H1 (cell line): ENCODE results near the gene CES3. TPM values are rescaled to one million over a fixed set of nuclear protein-coding genes. Genes with fewer than 3 reads are reported as not detected.

Experiments used
- CTCF ChIA-PET: fragments of 300-600 bp; sonication (Branson Sonifier 250); formaldehyde crosslinking; loops from one replicate; lab custom pipeline; 2021; ENCODE audit not compliant: partially characterized antibody; lab: Charles Lee
- POLR2A ChIA-PET: fragments of 300-600 bp; sonication (Branson Sonifier 250); formaldehyde crosslinking; loops from one replicate; lab custom pipeline; 2021; ENCODE audit warnings: inconsistent platforms; ENCODE audit not compliant: partially characterized antibody; lab: Charles Lee
- DNase-seq, 2 experiments: peaks; one replicate each; pipeline versions ENCODE4 v3.0.0 to v3.0.0-alpha.2; 2010 to 2022; ENCODE audit warnings: low spot score in 2 of 2, low read depth in 1 of 2, mixed read lengths in 1 of 2
- FAIRE-seq: peaks from 2 replicates; lab custom pipeline; 2011; peaks lifted over from hg19 to GRCh38; lab: Jason Lieb, UNC
- H2AFZ ChIP-seq: 2 replicates; pipeline ENCODE4 v1.8.1; 2012; ENCODE audit warnings: low read length, inconsistent platforms
- H2AK5ac ChIP-seq: 2 replicates; pipeline ENCODE4 v1.6.1; 2013; ENCODE audit warnings: low read depth, low read length
- H2BK120ac ChIP-seq: replicated peaks from 2 replicates; pipeline ENCODE3; 2013; ENCODE audit warnings: low read depth, low read length, inconsistent platforms
- H2BK12ac ChIP-seq: 2 replicates; pipeline ENCODE4 v1.6.1; 2013; ENCODE audit warnings: low read depth, low read length
- H2BK15ac ChIP-seq: 2 replicates; pipeline ENCODE4 v1.6.1; 2013; ENCODE audit warnings: low read length
- H2BK20ac ChIP-seq: 2 replicates; pipeline ENCODE4 v1.6.1; 2013; ENCODE audit warnings: low read length
- H2BK5ac ChIP-seq: 2 replicates; pipeline ENCODE4 v1.6.1; 2013; ENCODE audit warnings: low read depth, low read length
- H3K14ac ChIP-seq: 2 replicates; pipeline ENCODE4 v1.6.1; 2013; ENCODE audit warnings: inconsistent platforms; ENCODE audit not compliant: insufficient read length
- H3K18ac ChIP-seq: 2 replicates; pipeline ENCODE4 v1.6.1; 2013; ENCODE audit warnings: low read length; ENCODE audit errors: extremely low read depth
- H3K23ac ChIP-seq: 2 replicates; pipeline ENCODE4 v1.6.1; 2013; ENCODE audit warnings: inconsistent platforms; ENCODE audit not compliant: insufficient read length
- H3K23me2 ChIP-seq: 2 replicates; pipeline ENCODE4 v1.6.1; 2013; ENCODE audit warnings: low read depth, low read length
- H3K27ac ChIP-seq: 2 replicates; pipeline ENCODE4 v1.6.1; 2011; ENCODE audit warnings: low read depth, low read length, inconsistent platforms
- H3K27me3 ChIP-seq, 4 experiments: replicated peaks in 1 of 4; 1 replicate in 1 of 4; 2 replicates in 3 of 4; pipeline versions ENCODE4 v1.6.1 to v1.8.1; 2011 to 2013; ENCODE audit warnings: low read length in 3 of 4, mild to moderate bottlenecking in 3 of 4, inconsistent platforms in 2 of 4, mixed read lengths in 2 of 4, moderate library complexity in 1 of 4; ENCODE audit not compliant: control insufficient read depth in 3 of 4, insufficient read depth in 3 of 4; ENCODE audit errors: extremely low read depth in 1 of 4
- H3K36me3 ChIP-seq, 4 experiments: 2 replicates each; pipeline versions ENCODE4 v1.6.1 to v1.8.1; 2011 to 2013; ENCODE audit warnings: mild to moderate bottlenecking in 4 of 4, low read length in 3 of 4, moderate library complexity in 2 of 4, control low read depth in 1 of 4, inconsistent platforms in 1 of 4; ENCODE audit not compliant: insufficient read depth in 4 of 4, control insufficient read depth in 2 of 4
- H3K4ac ChIP-seq: replicated peaks from 2 replicates; pipeline ENCODE3; 2013; ENCODE audit warnings: low read length, low read depth, mixed read lengths, inconsistent platforms; ENCODE audit not compliant: insufficient read length
- H3K4me1 ChIP-seq, 4 experiments: replicated peaks in 1 of 4; 1 replicate in 1 of 4; 2 replicates in 3 of 4; pipeline versions ENCODE4 v1.6.1 to v1.8.1; 2011 to 2013; ENCODE audit warnings: low read length in 3 of 4, inconsistent platforms in 2 of 4, mixed read lengths in 1 of 4; ENCODE audit not compliant: insufficient read depth in 4 of 4, control insufficient read depth in 3 of 4
- H3K4me2 ChIP-seq, 2 experiments: 2 replicates each; pipeline versions ENCODE4 v1.6.1 to v1.8.1; 2011 to 2013; ENCODE audit warnings: low read depth in 2 of 2, low read length in 2 of 2, control low read depth in 1 of 2, inconsistent platforms in 1 of 2, mild to moderate bottlenecking in 1 of 2; ENCODE audit not compliant: insufficient read depth in 1 of 2
- H3K4me3 ChIP-seq, 4 experiments: fragments of 200-600, 300-600 bp in 1 of 4; sonication (generic), shearing (Covaris generic), sonication (Bioruptor Twin) in 1 of 4; 2 replicates each; pipeline versions ENCODE4 v1.5.1 to v1.8.1; 2011 to 2016; ENCODE audit warnings: low read length in 4 of 4, low read depth in 3 of 4, control low read depth in 2 of 4, inconsistent platforms in 2 of 4, mild to moderate bottlenecking in 2 of 4, mixed read lengths in 1 of 4, moderate library complexity in 1 of 4; ENCODE audit not compliant: insufficient read depth in 2 of 4; ENCODE audit errors: extremely low read depth in 1 of 4
- H3K56ac ChIP-seq: replicated peaks from 2 replicates; pipeline ENCODE3; 2013; ENCODE audit warnings: low read depth, mild to moderate bottlenecking, mixed read lengths, low read length, inconsistent platforms; ENCODE audit not compliant: insufficient read length
- H3K79me1 ChIP-seq: 2 replicates; pipeline ENCODE4 v1.6.1; 2013; ENCODE audit warnings: low read depth, low read length, control low read depth
- H3K79me2 ChIP-seq, 2 experiments: 2 replicates each; pipeline versions ENCODE4 v1.6.1 to v1.8.1; 2012 to 2013; ENCODE audit warnings: low read length in 2 of 2, mild to moderate bottlenecking in 2 of 2, inconsistent platforms in 1 of 2; ENCODE audit not compliant: insufficient read depth in 2 of 2, control insufficient read depth in 1 of 2
- H3K9ac ChIP-seq, 4 experiments: replicated peaks in 1 of 4; 1 replicate in 1 of 4; 2 replicates in 3 of 4; pipeline versions ENCODE4 v1.6.1 to v1.8.1; 2011 to 2013; ENCODE audit warnings: low read depth in 3 of 4, low read length in 3 of 4, control low read depth in 2 of 4, mild to moderate bottlenecking in 2 of 4, moderate library complexity in 2 of 4, inconsistent platforms in 1 of 4; ENCODE audit errors: extremely low read depth in 1 of 4
- H3K9me3 ChIP-seq, 2 experiments: 2 replicates each; pipeline versions ENCODE4 v1.6.1 to v1.8.1; 2012 to 2013; ENCODE audit warnings: mild to moderate bottlenecking in 2 of 2, moderate library complexity in 2 of 2, control low read depth in 1 of 2, inconsistent platforms in 1 of 2, low read depth in 1 of 2, low read length in 1 of 2, mixed read lengths in 1 of 2; ENCODE audit not compliant: insufficient read depth in 2 of 2
- H4K20me1 ChIP-seq, 2 experiments: replicated peaks in 1 of 2; 2 replicates each; pipeline versions ENCODE3 to v1.8.1; 2011 to 2013; ENCODE audit warnings: inconsistent platforms in 2 of 2, low read length in 2 of 2, mild to moderate bottlenecking in 1 of 2; ENCODE audit not compliant: insufficient read depth in 2 of 2, control insufficient read depth in 1 of 2
- H4K5ac ChIP-seq: 2 replicates; pipeline ENCODE4 v1.6.1; 2013; ENCODE audit warnings: low read length, low read depth, mixed read lengths, inconsistent platforms; ENCODE audit not compliant: insufficient read length
- H4K8ac ChIP-seq: 2 replicates; pipeline ENCODE4 v1.8.0; 2013; ENCODE audit warnings: mild to moderate bottlenecking, moderate library complexity, low read length, inconsistent platforms; ENCODE audit not compliant: insufficient read depth; ENCODE audit errors: extremely low read depth
- H4K91ac ChIP-seq: replicated peaks from 2 replicates; pipeline ENCODE3; 2013; ENCODE audit warnings: low read length, mixed read lengths, inconsistent platforms; ENCODE audit not compliant: insufficient read length
- CHD2 ChIP-seq: IDR thresholded peaks from 2 replicates; pipeline ENCODE4 v1.6.1; 2012; ENCODE audit warnings: low read length, improper control_type of control experiment
- EZH2 ChIP-seq: fragments of 200-600 bp; sonication (generic); IDR thresholded peaks from 2 replicates; pipeline ENCODE4 v1.7.1; 2012; ENCODE audit warnings: low read depth, mild to moderate bottlenecking, moderate library complexity, low read length, inconsistent platforms; ENCODE audit not compliant: severe bottlenecking
- GTF2F1 ChIP-seq: IDR thresholded peaks from 2 replicates; pipeline ENCODE4 v1.6.1; 2012; ENCODE audit warnings: low read depth, low read length, improper control_type of control experiment, borderline replicate concordance
- NRF1 ChIP-seq: IDR thresholded peaks from 2 replicates; pipeline ENCODE4 v1.6.1; 2011; ENCODE audit warnings: mild to moderate bottlenecking, low read depth, low read length, improper control_type of control experiment
- RNF2 ChIP-seq: fragments of 200-900, 300-1000 bp; sonication (generic); IDR thresholded peaks from 2 replicates; pipeline ENCODE4 v1.7.1; 2016; ENCODE audit warnings: borderline replicate concordance, low read depth, mild to moderate bottlenecking, antibody characterized with exemption, low read length; ENCODE audit not compliant: poor library complexity, severe bottlenecking; ENCODE audit errors: missing control alignments
- SP2 ChIP-seq: IDR thresholded peaks from 2 replicates; pipeline ENCODE4 v1.6.1; 2012; ENCODE audit warnings: mild to moderate bottlenecking, low read length, inconsistent platforms
- SP4 ChIP-seq: IDR thresholded peaks from 2 replicates; pipeline ENCODE4 v1.6.1; 2012; ENCODE audit warnings: low read length, inconsistent platforms
- SRF ChIP-seq: IDR thresholded peaks from 2 replicates; pipeline ENCODE4 v1.6.1; 2011; ENCODE audit warnings: mild to moderate bottlenecking, low read depth, low read length, moderate library complexity
- TBP ChIP-seq: IDR thresholded peaks from 2 replicates; pipeline ENCODE4 v1.6.1; 2011; ENCODE audit warnings: low read depth, low read length, improper control_type of control experiment
- WGBS, 2 experiments: shearing (Covaris generic) in 1 of 2; methylation state at CpG; one replicate each; pipeline versions ENCODE4 v1.1.6 to v1.1.7; 2013 to 2015; ENCODE audit warnings: low lambda C conversion rate in 2 of 2, mixed read lengths in 2 of 2, inconsistent platforms in 1 of 2, low coverage in 1 of 2, missing lambda C conversion rate in 1 of 2; ENCODE audit not compliant: insufficient replicate concordance in 2 of 2, insufficient coverage in 1 of 2, insufficient read length in 1 of 2; ENCODE audit errors: extremely low coverage in 1 of 2, missing lambda C conversion rate in 1 of 2; 5-methylcytosine and 5-hydroxymethylcytosine counted together
- polyA plus RNA-seq, 7 experiments: library from polyadenylated mRNA; depleted of rRNA in 3 of 7; stranded (reverse) in 5 of 7; unstranded in 2 of 7; fragments of >200 nt in 5 of 7; fragments of 200-250 nt in 2 of 7; gene quantifications; 1 replicate in 5 of 7; 2 replicates in 1 of 7; 4 replicates in 1 of 7; pipeline versions ENCODE4 v1.2.1 to v1.2.3, GENCODE V29; 2011 to 2013; ENCODE audit warnings: missing spikeins in 2 of 7, mixed read lengths in 2 of 7
- total RNA-seq: library from RNA; stranded (reverse); fragmentation: NEBNext Ultra II Directional; extraction: Animal tissue kit (Norgen Biotek cat#: 25700); gene quantifications from 2 replicates; pipeline ENCODE4 v1.2.1, GENCODE V29; 2021
- TF ChIP-seq, protein P1 (sequence below): IDR thresholded peaks from 2 replicates; pipeline ENCODE4 v1.6.1; 2011; ENCODE audit warnings: low read length, improper control_type of control experiment

CES3 gene
- total and polyA plus RNA-seq, 2 of the 8 experiments (the other 6 are each of a cell fraction or from before 2014, with no cell fraction given), result 1.6 to 2.2 TPM

DNA sequence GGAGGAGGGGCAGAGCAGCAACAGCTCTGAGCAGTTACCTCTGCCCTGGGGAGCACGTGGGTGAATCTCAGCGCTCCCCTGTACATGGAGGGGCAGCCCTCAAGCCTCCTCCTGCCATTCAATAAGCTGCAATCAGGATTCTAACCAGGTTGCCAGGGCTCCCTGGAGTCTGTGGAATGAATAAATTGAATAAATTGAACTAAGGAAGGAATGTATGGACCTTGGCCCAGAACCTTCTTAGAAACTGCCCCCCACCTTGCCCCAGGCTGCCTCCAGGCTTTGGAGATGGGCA is 40.8 kb upstream of the CES3 start:
- Histone ChIP-seq H3K79me2 (no peaks in the 10 kb centered on the region), H3K23ac (no peak overlapping the region)
- TF ChIP-seq EZH2 (no peak), RNF2 (no peak), SP4 (no peak), GTF2F1 (no peak), NRF1 (no peak), TBP (no peak), CHD2 (no peak), SRF (no peak), SP2 (no peak)
- TF ChIP-seq, protein P1, sequence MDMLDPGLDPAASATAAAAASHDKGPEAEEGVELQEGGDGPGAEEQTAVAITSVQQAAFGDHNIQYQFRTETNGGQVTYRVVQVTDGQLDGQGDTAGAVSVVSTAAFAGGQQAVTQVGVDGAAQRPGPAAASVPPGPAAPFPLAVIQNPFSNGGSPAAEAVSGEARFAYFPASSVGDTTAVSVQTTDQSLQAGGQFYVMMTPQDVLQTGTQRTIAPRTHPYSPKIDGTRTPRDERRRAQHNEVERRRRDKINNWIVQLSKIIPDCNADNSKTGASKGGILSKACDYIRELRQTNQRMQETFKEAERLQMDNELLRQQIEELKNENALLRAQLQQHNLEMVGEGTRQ, result no peak
- TF ChIP-seq, all 59 proteins: peak for 0
- H3K4me3 ChIP-seq, result no peak overlapping the region
- no peak overlapping the region for H2BK5ac ChIP-seq
- no peak overlapping the region for H3K4me2 ChIP-seq
- no peak overlapping the region for H2AFZ ChIP-seq
- no peaks in the 10 kb centered on the region for H3K36me3 ChIP-seq
- no peak overlapping the region for H3K14ac ChIP-seq
- no peak overlapping the region for H3K18ac ChIP-seq
- H3K4ac ChIP-seq, result no peak overlapping the region
- 71% methylated on average over 2 of the region's 2 CpGs; no CpG with 5 or more reads in 1 of the 2 experiments for WGBS, 2 experiments
- H3K4me1 ChIP-seq, result no peaks in the 10 kb centered on the region; a peak in 1 of 7 replicates
- no peak overlapping the region for H3K27ac ChIP-seq
- no peak overlapping the region for H4K8ac ChIP-seq
- peaks cover 0 to 4% of the 10 kb centered on the region in 2 experiments for H4K20me1 ChIP-seq
- H3K9ac ChIP-seq, result no peak overlapping the region
- H2BK12ac ChIP-seq, result no peak overlapping the region
- peaks cover 2% of the 10 kb centered on the region; the same call in 1 of the 2 replicates for H3K79me1 ChIP-seq
- no peak overlapping the region for H3K56ac ChIP-seq
- POLR2A ChIA-PET, result interaction anchor here (1.3 kb wide), 2 partner anchors 13 to 16 kb away, joined by 3 read pairs; no protein-coding TSS in a partner anchor
- DNase-seq (no peak), FAIRE-seq (no peak)
- CTCF ChIA-PET, result interaction anchor here (0.8 to 42.0 kb wide), 5 partner anchors 5 to 92 kb away, joined by 3 to 1009 read pairs (median 5); partner anchors contain the start of genes CDH16, PDP2 and RRAD
- H2BK20ac ChIP-seq, result no peak overlapping the region
- H4K5ac ChIP-seq, result no peak overlapping the region
- H3K23me2 ChIP-seq, result peaks cover 3% of the 10 kb centered on the region; the same call in 1 of the 2 replicates
- H4K91ac ChIP-seq, result no peak overlapping the region
- no peak overlapping the region for H2BK120ac ChIP-seq
- peaks cover 9 to 24% (median 18%) of the 10 kb centered on the region in 4 experiments; a peak in 6 of 7 replicates for H3K27me3 ChIP-seq
- H3K9me3 ChIP-seq, result no peaks in the 10 kb centered on the region
- no peak overlapping the region for H2AK5ac ChIP-seq
- no peak overlapping the region for H2BK15ac ChIP-seq
